ENCODE data around the gene CCDC30. TPM values are rescaled to one million over a fixed set of nuclear protein-coding genes. Genes with fewer than 3 reads are reported as not detected.

CCDC30 gene
- total RNA-seq, 4 donors from 2014 or later: 20.1 to 56.7 (median 22.7) TPM

GRCh38 chr1:42518908-42519307, 55.8 kb downstream of the CCDC30 start:
- 71 to 88% methylated on average over 1 of the region's 1 CpG for WGBS, 2 donors
- no peak for DNase-seq
- no peak overlapping the region for H3K4me3 ChIP-seq (replicated peaks in 1 of 3)
- H3K27ac ChIP-seq: no peak overlapping the region
- intact Hi-C loops (cut with DNase I): no loop called here
- TF ChIP-seq POLR2A (IDR thresholded peaks at IDR 0.05) (no peak), CTCF (IDR thresholded peaks at IDR 0.05) (no peak)
- no peaks in the 10 kb centered on the region for H3K27me3 ChIP-seq
- no peaks in the 10 kb centered on the region for H3K9me3 ChIP-seq
- H3K4me1 ChIP-seq: no peaks in the 10 kb centered on the region
- H3K36me3 ChIP-seq: no peaks in the 10 kb centered on the region

- intact Hi-C loops (cut with DNase I): no loop called here
- WGBS, 2 donors: 96 to 97% methylated on average over 3 of the region's 3 CpGs
- no peaks in the 10 kb centered on the region for H3K9me3 ChIP-seq
- DNase-seq: no peak
- H3K36me3 ChIP-seq: no peaks in the 10 kb centered on the region
- no peak overlapping the region for H3K27ac ChIP-seq
- TF ChIP-seq POLR2A (IDR thresholded peaks at IDR 0.05) (no peak), CTCF (IDR thresholded peaks at IDR 0.05) (no peak)
- H3K4me3 ChIP-seq (replicated peaks in 1 of 3): no peak overlapping the region
- no peaks in the 10 kb centered on the region for H3K4me1 ChIP-seq
- no peaks in the 10 kb centered on the region for H3K27me3 ChIP-seq
Measured at GRCh38 chr1:42523171-42523570, 60.1 kb downstream of the CCDC30 start.

- no peaks in the 10 kb centered on the region for H3K27me3 ChIP-seq
- H3K36me3 ChIP-seq: no peaks in the 10 kb centered on the region
- H3K4me3 ChIP-seq (replicated peaks in 1 of 3): no peak overlapping the region
- H3K4me1 ChIP-seq: no peaks in the 10 kb centered on the region
- H3K9me3 ChIP-seq: no peaks in the 10 kb centered on the region
- H3K27ac ChIP-seq: no peak overlapping the region
- WGBS, 2 donors: 90 to 95% methylated on average over 3 of the region's 3 CpGs
- intact Hi-C loops (cut with DNase I): no loop called here
- DNase-seq: no peak
- TF ChIP-seq CTCF (IDR thresholded peaks at IDR 0.05) (no peak), POLR2A (IDR thresholded peaks at IDR 0.05) (no peak)
Measured at GRCh38 chr1:42524330-42524729, 61.2 kb downstream of the CCDC30 start.

- TF ChIP-seq CTCF (IDR thresholded peaks at IDR 0.05) (no peak), POLR2A (IDR thresholded peaks at IDR 0.05) (no peak)
- WGBS, 2 donors: 80 to 87% methylated on average over 3 of the region's 3 CpGs
- no peak overlapping the region for H3K4me3 ChIP-seq (replicated peaks in 1 of 3)
- intact Hi-C loops (cut with DNase I): no loop called here
- H3K36me3 ChIP-seq: no peaks in the 10 kb centered on the region
- H3K27me3 ChIP-seq: no peaks in the 10 kb centered on the region
- H3K4me1 ChIP-seq: no peaks in the 10 kb centered on the region
- no peak overlapping the region for H3K27ac ChIP-seq
- DNase-seq: no peak
- no peaks in the 10 kb centered on the region for H3K9me3 ChIP-seq
Measured at GRCh38 chr1:42529724-42530181, 66.7 kb downstream of the CCDC30 start.

- intact Hi-C loops (cut with DNase I): no loop called here
- Histone ChIP-seq H3K36me3 (no peaks in the 10 kb centered on the region), H3K27me3 (no peaks in the 10 kb centered on the region), H3K4me1 (no peaks in the 10 kb centered on the region), H3K27ac (no peak overlapping the region), H3K4me3 (replicated peaks in 1 of 3) (no peak overlapping the region), H3K9me3 (no peaks in the 10 kb centered on the region)
- 63 to 81% methylated on average over 2 of the region's 2 CpGs for WGBS, 2 donors
- DNase-seq: no peak
- TF ChIP-seq POLR2A (IDR thresholded peaks at IDR 0.05) (no peak), CTCF (IDR thresholded peaks at IDR 0.05) (no peak)
Measured at GRCh38 chr1:42531043-42531442, 68.0 kb downstream of the CCDC30 start.

Measured in thyroid gland (tissue), 4 donors.